GM12878 (cell line): Measurements from ENCODE around the gene CCNB1IP1. TPM values are rescaled to one million over a fixed set of nuclear protein-coding genes. Genes with fewer than 3 reads are reported as not detected.

Source experiments
- CEBPB ChIP-seq, 2 experiments: fragments of 150-350 bp in 1 of 2; IDR thresholded peaks; 2 replicates each; pipeline ENCODE4 v1.6.1; 2012 to 2014; ENCODE audit warnings: low read depth in 2 of 2, low read length in 2 of 2, borderline replicate concordance in 1 of 2, inconsistent platforms in 1 of 2
- CREB1 ChIP-seq: IDR thresholded peaks from 2 replicates; pipeline ENCODE4 v1.6.1; 2012; ENCODE audit warnings: low read depth, mild to moderate bottlenecking, inconsistent platforms
- EZH2 ChIP-seq: IDR thresholded peaks from 2 replicates; pipeline ENCODE4 v1.6.1; 2012; ENCODE audit warnings: low read depth, mild to moderate bottlenecking, control low read depth, inconsistent platforms, low read length, borderline replicate concordance; ENCODE audit not compliant: control insufficient read depth
- FOXM1 ChIP-seq: IDR thresholded peaks from 2 replicates; pipeline ENCODE4 v1.6.1; 2012; ENCODE audit warnings: low read depth, mild to moderate bottlenecking, inconsistent platforms, low read length, moderate library complexity
- HDAC2 ChIP-seq: fragments of 200-600 bp; sonication (generic); IDR thresholded peaks from 2 replicates; pipeline ENCODE4 v1.6.1; 2017
- KDM1A ChIP-seq: fragments of 200-600 bp; sonication (generic); IDR thresholded peaks from 2 replicates; pipeline ENCODE4 v1.6.1; 2016; ENCODE audit warnings: borderline replicate concordance
- MLLT1 ChIP-seq: fragments of 450-650 bp; IDR thresholded peaks from 2 replicates; pipeline ENCODE4 v1.6.1; 2016; ENCODE audit warnings: mild to moderate bottlenecking
- RAD51 ChIP-seq: fragments of 450-650 bp; IDR thresholded peaks from 2 replicates; pipeline ENCODE4 v1.6.1; 2016; ENCODE audit warnings: moderate library complexity, mild to moderate bottlenecking, inconsistent platforms
- SREBF1 ChIP-seq: IDR thresholded peaks from 2 replicates; pipeline ENCODE4 v1.6.1; 2012; ENCODE audit warnings: mild to moderate bottlenecking, low read length
- ZNF207 ChIP-seq: fragments of 450-650 bp; IDR thresholded peaks from 2 replicates; pipeline ENCODE4 v1.6.1; 2014; ENCODE audit warnings: antibody characterized with exemption, mild to moderate bottlenecking, borderline replicate concordance
- ZNF384 ChIP-seq: IDR thresholded peaks from 2 replicates; pipeline ENCODE4 v1.6.1; 2012; ENCODE audit warnings: low read depth, mild to moderate bottlenecking, low read length, improper control_type of control experiment, borderline replicate concordance
- ZNF622 ChIP-seq: fragments of 450-650 bp; IDR thresholded peaks from 2 replicates; pipeline ENCODE4 v1.6.1; 2017; ENCODE audit warnings: mild to moderate bottlenecking, inconsistent platforms
- polyA plus RNA-seq, 11 experiments: library from polyadenylated mRNA; depleted of rRNA in 4 of 11; unstranded in 6 of 11; stranded (reverse) in 5 of 11; fragments of >200 nt; fragmentation: Nextera tagmentation in 4 of 11; fragmentation: Illumina TruSeq in 1 of 11; extraction: Ambion mirVana in 4 of 11; extraction: Trizol in 1 of 11; gene quantifications; 1 replicate in 1 of 11; 2 replicates in 10 of 11; pipeline versions ENCODE4 v1.2.1 to v1.2.3, GENCODE V29; 2011 to 2016; ENCODE audit warnings: inconsistent platforms in 2 of 11, missing spikeins in 2 of 11, low read depth in 1 of 11
- total RNA-seq, 4 experiments: library from RNA; depleted of rRNA in 3 of 4; stranded (reverse); fragments of >200 nt in 3 of 4; fragmentation: Illumina TruSeq in 1 of 4; extraction: Trizol in 1 of 4; gene quantifications; 2 replicates each; pipeline versions ENCODE4 v1.2.1 to v1.2.3, GENCODE V29; 2013 to 2021
- TF ChIP-seq, protein P1 (sequence below): IDR thresholded peaks from 2 replicates; pipeline ENCODE4 v1.6.1; 2012; ENCODE audit warnings: mild to moderate bottlenecking, low read depth, low read length
- TF ChIP-seq, protein P2 (sequence below): IDR thresholded peaks from 2 replicates; pipeline ENCODE4 v1.6.1; 2011; ENCODE audit warnings: borderline replicate concordance, low read depth, mild to moderate bottlenecking, moderate library complexity, low read length; ENCODE audit not compliant: insufficient read depth, poor library complexity, severe bottlenecking
- TF ChIP-seq, protein P3 (sequence below): IDR thresholded peaks from 2 replicates; pipeline ENCODE4 v1.6.1; 2011; ENCODE audit warnings: mild to moderate bottlenecking, low read depth, low read length, moderate library complexity; ENCODE audit not compliant: insufficient replicate concordance
- TF ChIP-seq, protein P4 (sequence below): fragments of 450-650 bp; IDR thresholded peaks from 2 replicates; pipeline ENCODE4 v1.6.1; 2016; ENCODE audit warnings: mild to moderate bottlenecking

Gene CCNB1IP1
- total and polyA plus RNA-seq, 10 of the 15 experiments (the other 5 are each of a cell fraction or from before 2014, with no cell fraction given), result 20.4 to 165 (median 86.5) TPM

GRCh38 chr14:20295067-20295466 lies 38.0 kb downstream of the CCNB1IP1 start (continued):
- TF ChIP-seq ZNF384 (no peak), CREB1 (peak; percentile 43; the same call in 1 of the 2 replicates), HDAC2 (no peak), SREBF1 (no peak), FOXM1 (peak; percentile 73; the same call in 1 of the 2 replicates), EZH2 (no peak), ZNF622 (no peak), ZNF207 (no peak), RAD51 (no peak), MLLT1 (0 out of 2 replicates have a peak, but pooled peaks have one; percentile 54), CEBPB (IDR thresholded peaks at IDR 0.05; ENCODE audit: borderline replicate concordance in 1 of 2, low read depth in 2 of 2, low read length in 2 of 2) (no peak), KDM1A (no peak)
- TF ChIP-seq, protein P1, sequence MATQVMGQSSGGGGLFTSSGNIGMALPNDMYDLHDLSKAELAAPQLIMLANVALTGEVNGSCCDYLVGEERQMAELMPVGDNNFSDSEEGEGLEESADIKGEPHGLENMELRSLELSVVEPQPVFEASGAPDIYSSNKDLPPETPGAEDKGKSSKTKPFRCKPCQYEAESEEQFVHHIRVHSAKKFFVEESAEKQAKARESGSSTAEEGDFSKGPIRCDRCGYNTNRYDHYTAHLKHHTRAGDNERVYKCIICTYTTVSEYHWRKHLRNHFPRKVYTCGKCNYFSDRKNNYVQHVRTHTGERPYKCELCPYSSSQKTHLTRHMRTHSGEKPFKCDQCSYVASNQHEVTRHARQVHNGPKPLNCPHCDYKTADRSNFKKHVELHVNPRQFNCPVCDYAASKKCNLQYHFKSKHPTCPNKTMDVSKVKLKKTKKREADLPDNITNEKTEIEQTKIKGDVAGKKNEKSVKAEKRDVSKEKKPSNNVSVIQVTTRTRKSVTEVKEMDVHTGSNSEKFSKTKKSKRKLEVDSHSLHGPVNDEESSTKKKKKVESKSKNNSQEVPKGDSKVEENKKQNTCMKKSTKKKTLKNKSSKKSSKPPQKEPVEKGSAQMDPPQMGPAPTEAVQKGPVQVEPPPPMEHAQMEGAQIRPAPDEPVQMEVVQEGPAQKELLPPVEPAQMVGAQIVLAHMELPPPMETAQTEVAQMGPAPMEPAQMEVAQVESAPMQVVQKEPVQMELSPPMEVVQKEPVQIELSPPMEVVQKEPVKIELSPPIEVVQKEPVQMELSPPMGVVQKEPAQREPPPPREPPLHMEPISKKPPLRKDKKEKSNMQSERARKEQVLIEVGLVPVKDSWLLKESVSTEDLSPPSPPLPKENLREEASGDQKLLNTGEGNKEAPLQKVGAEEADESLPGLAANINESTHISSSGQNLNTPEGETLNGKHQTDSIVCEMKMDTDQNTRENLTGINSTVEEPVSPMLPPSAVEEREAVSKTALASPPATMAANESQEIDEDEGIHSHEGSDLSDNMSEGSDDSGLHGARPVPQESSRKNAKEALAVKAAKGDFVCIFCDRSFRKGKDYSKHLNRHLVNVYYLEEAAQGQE, result no peak
- TF ChIP-seq, protein P2, sequence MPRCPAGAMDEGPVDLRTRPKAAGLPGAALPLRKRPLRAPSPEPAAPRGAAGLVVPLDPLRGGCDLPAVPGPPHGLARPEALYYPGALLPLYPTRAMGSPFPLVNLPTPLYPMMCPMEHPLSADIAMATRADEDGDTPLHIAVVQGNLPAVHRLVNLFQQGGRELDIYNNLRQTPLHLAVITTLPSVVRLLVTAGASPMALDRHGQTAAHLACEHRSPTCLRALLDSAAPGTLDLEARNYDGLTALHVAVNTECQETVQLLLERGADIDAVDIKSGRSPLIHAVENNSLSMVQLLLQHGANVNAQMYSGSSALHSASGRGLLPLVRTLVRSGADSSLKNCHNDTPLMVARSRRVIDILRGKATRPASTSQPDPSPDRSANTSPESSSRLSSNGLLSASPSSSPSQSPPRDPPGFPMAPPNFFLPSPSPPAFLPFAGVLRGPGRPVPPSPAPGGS, result peak; percentile 75
- TF ChIP-seq, protein P3, sequence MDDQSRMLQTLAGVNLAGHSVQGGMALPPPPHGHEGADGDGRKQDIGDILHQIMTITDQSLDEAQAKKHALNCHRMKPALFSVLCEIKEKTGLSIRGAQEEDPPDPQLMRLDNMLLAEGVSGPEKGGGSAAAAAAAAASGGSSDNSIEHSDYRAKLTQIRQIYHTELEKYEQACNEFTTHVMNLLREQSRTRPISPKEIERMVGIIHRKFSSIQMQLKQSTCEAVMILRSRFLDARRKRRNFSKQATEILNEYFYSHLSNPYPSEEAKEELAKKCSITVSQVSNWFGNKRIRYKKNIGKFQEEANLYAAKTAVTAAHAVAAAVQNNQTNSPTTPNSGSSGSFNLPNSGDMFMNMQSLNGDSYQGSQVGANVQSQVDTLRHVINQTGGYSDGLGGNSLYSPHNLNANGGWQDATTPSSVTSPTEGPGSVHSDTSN, result no peak
- TF ChIP-seq, protein P4, sequence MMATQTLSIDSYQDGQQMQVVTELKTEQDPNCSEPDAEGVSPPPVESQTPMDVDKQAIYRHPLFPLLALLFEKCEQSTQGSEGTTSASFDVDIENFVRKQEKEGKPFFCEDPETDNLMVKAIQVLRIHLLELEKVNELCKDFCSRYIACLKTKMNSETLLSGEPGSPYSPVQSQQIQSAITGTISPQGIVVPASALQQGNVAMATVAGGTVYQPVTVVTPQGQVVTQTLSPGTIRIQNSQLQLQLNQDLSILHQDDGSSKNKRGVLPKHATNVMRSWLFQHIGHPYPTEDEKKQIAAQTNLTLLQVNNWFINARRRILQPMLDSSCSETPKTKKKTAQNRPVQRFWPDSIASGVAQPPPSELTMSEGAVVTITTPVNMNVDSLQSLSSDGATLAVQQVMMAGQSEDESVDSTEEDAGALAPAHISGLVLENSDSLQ, result peak; percentile 24; the same call in 1 of the 2 replicates
